ENCODE measurements around the gene SHISA7. TPM values are rescaled to one million over a fixed set of nuclear protein-coding genes. Genes with fewer than 3 reads are reported as not detected.
A peak's percentile ranks its signal among the peaks of the same experiment; 100 is the strongest.
"Not testable (repeated sequence)": the region's sequence is repeated elsewhere in the genome, so short reads cannot be mapped to it uniquely, and the experiment has no call there.

SHISA7 gene
- total RNA-seq, 2 experiments from 2014 or later, result not detected

- intact Hi-C loops (cut with DNase I, micrococcal nuclease), result no loop called here
- DNase-seq (no peak), ATAC-seq (no peak)
- CTCF ChIA-PET, result interaction anchor here (1.0 kb wide), 1 partner anchor 80 kb away, joined by 3 read pairs; no protein-coding TSS in a partner anchor
- peaks cover 10% of the 10 kb centered on the region for H3K4me1 Mint-ChIP-seq
- H3K36me3 Mint-ChIP-seq (ENCODE audit: low read depth), result no peaks in the 10 kb centered on the region
- no peaks in the 10 kb centered on the region for H3K27me3 Mint-ChIP-seq
- no peak overlapping the region for H3K27ac Mint-ChIP-seq
- POLR2A ChIA-PET, result no interaction called here
- H3K9me3 Mint-ChIP-seq (ENCODE audit: low read depth), result no peaks in the 10 kb centered on the region
- H3K4me3 Mint-ChIP-seq, result no peak overlapping the region
These were observed 19.7 kb downstream of the SHISA7 start for GRCh38 chr19:55423225-55424005.

- H3K4me3 Mint-ChIP-seq; intact Hi-C loops (cut with DNase I, micrococcal nuclease); H3K36me3 Mint-ChIP-seq (ENCODE audit: low read depth); H3K9me3 Mint-ChIP-seq (ENCODE audit: low read depth); H3K27me3 Mint-ChIP-seq; ATAC-seq; POLR2A ChIA-PET; DNase-seq; H3K27ac Mint-ChIP-seq: not testable (repeated sequence)
- H3K4me1 Mint-ChIP-seq, result peaks cover 14% of the 10 kb centered on the region
- CTCF ChIA-PET, result interaction anchor here (0.6 to 0.7 kb wide), 2 partner anchors 185 to 447 kb away, joined by 3 read pairs; no protein-coding TSS in a partner anchor
These were observed 21.8 kb downstream of the SHISA7 start for GRCh38 chr19:55421281-55421680.

GRCh38 chr19:55419624-55420236 is 23.4 kb downstream of the SHISA7 start:
- H3K36me3 Mint-ChIP-seq (ENCODE audit: low read depth), result no peaks in the 10 kb centered on the region
- CTCF ChIA-PET, result interaction anchor here (0.5 to 3.0 kb wide), 4 partner anchors 12 to 117 kb away, joined by 3 to 13 read pairs (median 4); partner anchors contain the start of gene UBE2S
- H3K4me1 Mint-ChIP-seq, result peaks cover 14% of the 10 kb centered on the region
- POLR2A ChIA-PET, result no interaction called here
- no peak overlapping the region for H3K4me3 Mint-ChIP-seq
- ATAC-seq (no peak), DNase-seq (no peak)
- intact Hi-C loops (cut with DNase I, micrococcal nuclease), result loop anchor here (2.0 kb wide), 2 partner anchors 207 to 279 kb away; no protein-coding TSS in a partner anchor
- no peak overlapping the region for H3K27ac Mint-ChIP-seq
- no peaks in the 10 kb centered on the region for H3K27me3 Mint-ChIP-seq
- no peaks in the 10 kb centered on the region for H3K9me3 Mint-ChIP-seq (ENCODE audit: low read depth)

- intact Hi-C loops (cut with DNase I, micrococcal nuclease), result loop anchor here (2.0 kb wide), 2 partner anchors 206 to 278 kb away; no protein-coding TSS in a partner anchor
- ATAC-seq (no peak), DNase-seq (no peak)
- Mint-ChIP-seq H3K4me3 (no peak overlapping the region), H3K36me3 (ENCODE audit: low read depth) (no peaks in the 10 kb centered on the region), H3K27ac (no peak overlapping the region), H3K27me3 (no peaks in the 10 kb centered on the region), H3K4me1 (peaks cover 14% of the 10 kb centered on the region), H3K9me3 (ENCODE audit: low read depth) (no peaks in the 10 kb centered on the region)
- POLR2A ChIA-PET, result no interaction called here
- CTCF ChIA-PET, result interaction anchor here (0.8 to 3.0 kb wide), 4 partner anchors 21 to 351 kb away, joined by 3 to 13 read pairs (median 4); no protein-coding TSS in a partner anchor
These were observed 24.0 kb downstream of the SHISA7 start for GRCh38 chr19:55419103-55419502.

GRCh38 chr19:55418185-55418584 is 24.9 kb downstream of the SHISA7 start:
- POLR2A ChIA-PET, result no interaction called here

GRCh38 chr19:55410168-55410567 is 32.9 kb downstream of the SHISA7 start:
- DNase-seq (no peak), ATAC-seq (no peak)
- H3K4me3 Mint-ChIP-seq, result no peak overlapping the region
- intact Hi-C loops (cut with DNase I, micrococcal nuclease), result no loop called here
- H3K9me3 Mint-ChIP-seq (ENCODE audit: low read depth), result peaks cover 4% of the 10 kb centered on the region
- CTCF ChIA-PET, result no interaction called here
- H3K4me1 Mint-ChIP-seq, result peaks cover 20% of the 10 kb centered on the region
- H3K27me3 Mint-ChIP-seq, result no peaks in the 10 kb centered on the region
- H3K36me3 Mint-ChIP-seq (ENCODE audit: low read depth), result peaks cover 28% of the 10 kb centered on the region
- no peak overlapping the region for H3K27ac Mint-ChIP-seq
- POLR2A ChIA-PET, result no interaction called here

More at GRCh38 chr19:55418185-55418584, 24.9 kb downstream of the SHISA7 start:
- Mint-ChIP-seq H3K4me3 (no peak overlapping the region), H3K36me3 (ENCODE audit: low read depth) (no peaks in the 10 kb centered on the region), H3K9me3 (ENCODE audit: low read depth) (no peaks in the 10 kb centered on the region), H3K27me3 (no peaks in the 10 kb centered on the region), H3K4me1 (peaks cover 14% of the 10 kb centered on the region), H3K27ac (no peak overlapping the region)
- ATAC-seq (peak; percentile 90), DNase-seq (peak; percentile 74)
- CTCF ChIA-PET, result interaction anchor here (0.5 to 3.0 kb wide), 6 partner anchors 19 to 350 kb away, joined by 3 to 13 read pairs (median 4); no protein-coding TSS in a partner anchor
- intact Hi-C loops (cut with DNase I, micrococcal nuclease), result loop anchor here (1.0 to 2.0 kb wide), 6 partner anchors 116 to 277 kb away; no protein-coding TSS in a partner anchor

GRCh38 chr19:55409179-55409578 is 33.9 kb downstream of the SHISA7 start:
- POLR2A ChIA-PET, result interaction anchor here (0.6 kb wide), 2 partner anchors 13 to 215 kb away, joined by 3 read pairs; partner anchors contain the start of gene ZNF784
- intact Hi-C loops (cut with DNase I, micrococcal nuclease), result loop anchor here in 1 of 2 experiments (2.0 to 5.0 kb wide), 2 partner anchors 43 to 150 kb away; partner anchors contain the start of gene PPP6R1
- peaks cover 20% of the 10 kb centered on the region for H3K4me1 Mint-ChIP-seq
- peaks cover 31% of the 10 kb centered on the region for H3K36me3 Mint-ChIP-seq (ENCODE audit: low read depth)
- not testable (repeated sequence) for H3K9me3 Mint-ChIP-seq (ENCODE audit: low read depth); H3K27me3 Mint-ChIP-seq; ATAC-seq; H3K4me3 Mint-ChIP-seq; DNase-seq
- peak overlapping the region; percentile 96 for H3K27ac Mint-ChIP-seq
- CTCF ChIA-PET, result interaction anchor here (0.7 to 1.2 kb wide), 3 partner anchors 117 to 792 kb away, joined by 3 read pairs; no protein-coding TSS in a partner anchor

- POLR2A ChIA-PET, result interaction anchor here (0.6 to 4.4 kb wide), 3 partner anchors 14 to 216 kb away, joined by 3 to 41 read pairs (median 3); partner anchors contain the start of gene ZNF784
- peaks cover 20% of the 10 kb centered on the region for H3K4me1 Mint-ChIP-seq
- intact Hi-C loops (cut with DNase I, micrococcal nuclease), result loop anchor here (1.0 to 5.0 kb wide), 13 partner anchors 23 to 291 kb away; partner anchors contain the start of genes HSPBP1 (in 2 of the 2), KMT5C (in 2 of the 2), PPP6R1 (in 2 of the 2) and RPL28 (in 2 of the 2)
- CTCF ChIA-PET, result interaction anchor here (1.2 kb wide), 2 partner anchors 116 to 198 kb away, joined by 3 read pairs; no protein-coding TSS in a partner anchor
- no peaks in the 10 kb centered on the region for H3K27me3 Mint-ChIP-seq
- peaks cover 36% of the 10 kb centered on the region for H3K36me3 Mint-ChIP-seq (ENCODE audit: low read depth)
- DNase-seq (no peak), ATAC-seq (no peak)
- H3K27ac Mint-ChIP-seq, result peak overlapping the region; percentile 96
- peaks cover 4% of the 10 kb centered on the region for H3K9me3 Mint-ChIP-seq (ENCODE audit: low read depth)
- peak overlapping the region; percentile 90 for H3K4me3 Mint-ChIP-seq
These were observed 34.6 kb downstream of the SHISA7 start for GRCh38 chr19:55408533-55408872.

GRCh38 chr19:55407800-55408532 is 35.1 kb downstream of the SHISA7 start:
- ATAC-seq (peak; percentile 96), DNase-seq (peak; percentile 98)
- Mint-ChIP-seq H3K27me3 (no peaks in the 10 kb centered on the region), H3K9me3 (ENCODE audit: low read depth) (peaks cover 4% of the 10 kb centered on the region), H3K27ac (peak overlapping the region; percentile 96), H3K4me1 (peaks cover 22% of the 10 kb centered on the region), H3K4me3 (peak overlapping the region; percentile 90), H3K36me3 (ENCODE audit: low read depth) (peaks cover 41% of the 10 kb centered on the region)
- ChIA-PET CTCF (interaction anchor here (0.7 to 1.0 kb wide), 3 partner anchors 12 to 224 kb away, joined by 3 to 5 read pairs (median 3); no protein-coding TSS in a partner anchor), POLR2A (interaction anchor here (0.6 to 4.4 kb wide), 13 partner anchors 9 to 290 kb away, joined by 3 to 41 read pairs (median 5); partner anchors contain the start of genes HSPBP1, ISOC2, KMT5C and PPP1R12C)
- intact Hi-C loops (cut with DNase I, micrococcal nuclease), result loop anchor here (1.0 to 5.0 kb wide), 13 partner anchors 23 to 291 kb away; partner anchors contain the start of genes HSPBP1 (in 2 of the 2), KMT5C (in 2 of the 2), PPP6R1 (in 2 of the 2) and RPL28 (in 2 of the 2)

- ChIA-PET POLR2A (interaction anchor here (0.6 to 4.4 kb wide), 15 partner anchors 9 to 290 kb away, joined by 3 to 41 read pairs (median 4); partner anchors contain the start of genes HSPBP1, ISOC2, KMT5C and PPP1R12C), CTCF (interaction anchor here (0.7 to 1.0 kb wide), 3 partner anchors 13 to 225 kb away, joined by 3 to 5 read pairs (median 3); no protein-coding TSS in a partner anchor)
- DNase-seq; H3K9me3 Mint-ChIP-seq (ENCODE audit: low read depth); H3K27me3 Mint-ChIP-seq: not testable (repeated sequence)
- ATAC-seq, result peak; percentile 1
- H3K4me1 Mint-ChIP-seq, result peaks cover 24% of the 10 kb centered on the region
- peak within 1 kb of the TSS; percentile 96 for H3K27ac Mint-ChIP-seq
- intact Hi-C loops (cut with DNase I, micrococcal nuclease), result loop anchor here in 1 of 2 experiments (5.0 kb wide), 1 partner anchor 45 kb away; no protein-coding TSS in a partner anchor
- H3K36me3 Mint-ChIP-seq (ENCODE audit: low read depth), result peaks cover 46% of the 10 kb centered on the region
- peak within 1 kb of the TSS; percentile 90 for H3K4me3 Mint-ChIP-seq
These were observed 35.6 kb downstream of the SHISA7 start, which contains the start of gene UBE2S for GRCh38 chr19:55407550-55407799. Gene UBE2S, minus strand, starts transcription at chr19:55407788. Its CDS starts 199 bp downstream, at chr19:55407589.
